Lower lobe of right lung (tissue), 2 donors: Measurements from ENCODE around the gene MBOAT2. TPM values are rescaled to one million over a fixed set of nuclear protein-coding genes. Genes with fewer than 3 reads are reported as not detected.
"Not testable (repeated sequence)": the region's sequence is repeated elsewhere in the genome, so short reads cannot be mapped to it uniquely, and the experiment has no call there.

Source experiments
- ATAC-seq, 2 donors: fragments of 200-7000 bp; cut with Tn5 transposase; one replicate each; pipeline ENCODE4 v1.9.1; 2020 to 2022; ENCODE audit warnings: mild to moderate bottlenecking in 2 of 2, moderate library complexity in 2 of 2
- DNase-seq: peaks from one replicate; pipeline ENCODE4 v3.0.0-alpha.2; 2020
- H3K27ac ChIP-seq: fragments of 200-600 bp; one replicate; pipeline ENCODE4 v1.8.0; 2022
- H3K27me3 ChIP-seq: fragments of 200-600 bp; one replicate; pipeline ENCODE4 v1.8.0; 2022; ENCODE audit warnings: low read depth
- H3K36me3 ChIP-seq: fragments of 200-600 bp; one replicate; pipeline ENCODE4 v1.8.0; 2022; ENCODE audit warnings: mild to moderate bottlenecking
- H3K4me1 ChIP-seq: fragments of 200-600 bp; one replicate; pipeline ENCODE4 v1.8.0; 2022
- H3K4me3 ChIP-seq: fragments of 200-600 bp; one replicate; pipeline ENCODE4 v1.8.0; 2022; ENCODE audit warnings: mild to moderate bottlenecking
- H3K9me3 ChIP-seq: fragments of 200-600 bp; one replicate; pipeline ENCODE4 v1.8.0; 2022
- CTCF ChIP-seq: fragments of 200-600 bp; IDR thresholded peaks from one replicate; pipeline ENCODE4 v1.8.0; 2022; ENCODE audit warnings: antibody characterized with exemption, mild to moderate bottlenecking
- intact Hi-C: fragments of 100-400 bp; cut with DNase I; formaldehyde crosslinking; loops from one replicate; pipeline ENCODE4 v1.11.0; 2022
- total RNA-seq: library from RNA; stranded (reverse); fragmentation: NEBNext Ultra II Directional; extraction: Animal tissue kit (Norgen Biotek cat#: 25700); gene quantifications from one replicate; pipeline ENCODE4 v1.2.1, GENCODE V29; 2021
- donor health status: DM: no; HTN: yes; CAD: no; lungs with severe emphysema.

Gene MBOAT2
- total RNA-seq, 1 donor from 2014 or later: 36.5 TPM

DNA sequence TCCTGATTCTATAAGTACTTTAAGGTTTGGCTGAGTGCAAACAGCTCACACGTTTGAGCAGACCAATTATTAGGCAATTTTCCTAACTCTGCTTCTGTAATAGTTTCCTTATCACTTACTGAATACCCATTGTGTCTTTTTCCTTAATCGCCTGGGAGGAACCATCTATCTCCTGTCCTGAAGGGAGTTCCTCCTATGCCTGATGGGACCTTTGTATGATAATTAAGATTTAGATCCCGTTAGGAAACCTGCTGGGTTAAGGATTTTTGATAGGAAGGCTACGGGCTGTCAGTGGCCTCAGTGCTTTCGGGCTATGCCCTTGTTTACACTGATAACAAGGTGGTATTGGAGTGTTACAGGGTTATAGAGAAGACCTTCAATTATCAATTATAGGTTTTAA is 106.8 kb downstream of the MBOAT2 start:
- H3K27me3 ChIP-seq, H3K4me1 ChIP-seq, DNase-seq, H3K4me3 ChIP-seq, H3K36me3 ChIP-seq, ATAC-seq, H3K27ac ChIP-seq, H3K9me3 ChIP-seq, intact Hi-C loops: not testable (repeated sequence)

- H3K4me3 ChIP-seq, H3K9me3 ChIP-seq, H3K4me1 ChIP-seq, H3K27me3 ChIP-seq, H3K27ac ChIP-seq, H3K36me3 ChIP-seq, ATAC-seq, DNase-seq, intact Hi-C loops: not testable (repeated sequence)
These were observed 108.2 kb downstream of the MBOAT2 start for GRCh38 chr2:8895087-8895912.

- Histone ChIP-seq H3K4me1 (peaks cover 8% of the 10 kb centered on the region), H3K9me3 (no peaks in the 10 kb centered on the region), H3K27me3 (no peaks in the 10 kb centered on the region), H3K27ac (no peak overlapping the region), H3K36me3 (no peaks in the 10 kb centered on the region), H3K4me3 (no peak overlapping the region)
- DNase-seq (no peak), ATAC-seq (no peak)
- intact Hi-C loops: no loop called here
- no peak for TF ChIP-seq CTCF
These were observed 109.3 kb downstream of the MBOAT2 start for GRCh38 chr2:8893978-8894820.

DNA sequence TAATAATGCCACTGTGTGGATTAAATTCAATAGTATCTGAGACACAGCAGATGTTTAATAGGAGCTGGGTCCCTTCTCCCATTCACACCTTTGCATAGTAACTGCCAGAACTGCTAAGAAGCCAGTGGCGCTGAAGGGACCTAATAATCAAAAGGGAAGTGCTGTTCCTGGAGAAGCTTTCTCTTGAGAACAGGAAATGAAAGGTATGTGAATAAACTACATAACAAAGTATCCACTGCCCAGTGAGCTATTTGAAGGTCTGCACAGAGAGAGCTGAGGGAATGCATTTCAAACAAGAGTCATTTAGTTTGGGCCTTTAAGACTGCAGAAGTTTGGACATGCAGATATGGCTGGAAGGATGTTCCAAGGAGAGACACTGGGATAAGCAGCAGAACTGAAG is 110.0 kb downstream of the MBOAT2 start:
- ATAC-seq: no peak
- DNase-seq: no peak
- Histone ChIP-seq H3K27ac (no peak overlapping the region), H3K4me1 (peaks cover 8% of the 10 kb centered on the region), H3K9me3 (no peaks in the 10 kb centered on the region), H3K4me3 (no peak overlapping the region), H3K36me3 (no peaks in the 10 kb centered on the region), H3K27me3 (no peaks in the 10 kb centered on the region)
- no peak for TF ChIP-seq CTCF
- intact Hi-C loops: no loop called here

DNA sequence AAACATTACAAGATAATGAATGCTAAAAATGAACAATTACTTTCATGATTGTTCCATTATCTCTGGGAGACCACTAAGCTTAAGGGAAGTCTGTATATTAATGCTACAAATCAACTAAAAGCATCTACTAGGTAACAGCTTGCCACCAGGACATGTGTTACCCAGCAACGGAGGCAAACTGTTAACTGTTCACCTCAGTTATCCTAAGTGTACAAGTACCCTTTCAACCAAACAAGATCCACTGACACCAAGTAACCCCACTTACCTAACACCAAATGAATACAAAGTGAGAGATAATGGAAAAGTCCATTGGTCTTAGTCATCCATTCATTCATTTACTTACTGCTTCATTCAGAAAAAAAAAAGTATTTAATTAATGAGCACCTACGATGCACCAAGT is 111.4 kb downstream of the MBOAT2 start:
- H3K27me3 ChIP-seq: no peaks in the 10 kb centered on the region
- DNase-seq: no peak
- peaks cover 8% of the 10 kb centered on the region for H3K4me1 ChIP-seq
- no peak overlapping the region for H3K4me3 ChIP-seq
- H3K27ac ChIP-seq: no peak overlapping the region
- no peak for ATAC-seq
- intact Hi-C loops: no loop called here
- no peaks in the 10 kb centered on the region for H3K36me3 ChIP-seq
- H3K9me3 ChIP-seq: no peaks in the 10 kb centered on the region
- TF ChIP-seq CTCF: no peak

DNA sequence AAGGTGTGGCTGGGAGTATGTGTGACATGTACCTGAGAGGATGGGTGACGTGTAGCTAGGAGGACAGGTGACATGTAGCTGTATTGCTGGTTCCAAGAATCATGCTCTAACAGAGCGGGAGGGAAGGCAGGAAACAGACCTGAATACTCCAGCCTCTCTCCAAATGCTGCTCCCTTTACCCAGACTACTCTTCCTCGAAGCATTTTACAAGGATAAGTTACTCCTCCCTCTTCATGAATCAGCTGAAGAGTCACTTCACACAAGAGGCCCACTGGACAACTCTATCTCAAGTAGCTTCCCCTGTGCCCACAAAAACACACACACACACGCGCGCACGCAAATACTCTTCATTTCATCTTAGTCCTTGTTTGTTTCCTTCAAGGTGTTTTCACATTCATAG is 113.5 kb downstream of the MBOAT2 start:
- TF ChIP-seq CTCF: no peak
- intact Hi-C loops: no loop called here

More for the DNA sequence above, 113.5 kb downstream of the MBOAT2 start:
- DNase-seq (no peak), ATAC-seq (peak; percentile 57 to 62)
- no peak overlapping the region for H3K27ac ChIP-seq
- H3K4me1 ChIP-seq: peaks cover 8% of the 10 kb centered on the region
- no peaks in the 10 kb centered on the region for H3K27me3 ChIP-seq
- no peak overlapping the region for H3K4me3 ChIP-seq
- H3K36me3 ChIP-seq: no peaks in the 10 kb centered on the region
- H3K9me3 ChIP-seq: no peaks in the 10 kb centered on the region
